Hematopoietic multipotent progenitor cell treated with erythropoietin and hydrocortisone succinate and interleukin-3 and kit ligand, for 17 days (in vitro differentiated cells): ENCODE data around the gene AKAIN1.

Experiments
- DNase-seq: peaks from one replicate; pipeline ENCODE4 v3.0.0-alpha.2; 2015; ENCODE audit warnings: low spot score

AKAIN1 gene

DNA sequence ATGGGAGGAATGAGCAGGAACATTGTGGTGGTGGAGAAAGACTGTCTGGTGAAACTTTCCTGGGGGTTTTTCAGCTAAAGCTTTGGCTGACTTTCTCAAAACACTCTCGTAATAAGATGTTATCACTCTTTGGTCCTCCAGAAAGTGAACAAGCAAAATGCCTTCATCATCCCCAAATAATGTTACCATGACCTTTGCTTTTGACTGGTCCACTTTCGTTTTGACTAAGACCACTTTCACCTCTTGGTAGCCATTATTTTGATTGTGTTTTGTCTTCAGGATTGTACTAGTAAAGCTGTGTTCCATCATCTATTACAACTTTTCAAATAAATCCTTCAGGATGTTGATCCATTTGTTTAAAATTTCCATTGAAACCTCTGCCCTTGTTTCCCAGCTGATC is 103.2 kb downstream of the AKAIN1 start:
- no peak for DNase-seq
